ENCODE measurements around the gene TBX6. TPM values are rescaled to one million over a fixed set of nuclear protein-coding genes. Genes with fewer than 3 reads are reported as not detected.
A peak's percentile ranks its signal among the peaks of the same experiment; 100 is the strongest.

TBX6 gene
- total RNA-seq, 1 experiment from 2014 or later = 1.6 TPM

DNA sequence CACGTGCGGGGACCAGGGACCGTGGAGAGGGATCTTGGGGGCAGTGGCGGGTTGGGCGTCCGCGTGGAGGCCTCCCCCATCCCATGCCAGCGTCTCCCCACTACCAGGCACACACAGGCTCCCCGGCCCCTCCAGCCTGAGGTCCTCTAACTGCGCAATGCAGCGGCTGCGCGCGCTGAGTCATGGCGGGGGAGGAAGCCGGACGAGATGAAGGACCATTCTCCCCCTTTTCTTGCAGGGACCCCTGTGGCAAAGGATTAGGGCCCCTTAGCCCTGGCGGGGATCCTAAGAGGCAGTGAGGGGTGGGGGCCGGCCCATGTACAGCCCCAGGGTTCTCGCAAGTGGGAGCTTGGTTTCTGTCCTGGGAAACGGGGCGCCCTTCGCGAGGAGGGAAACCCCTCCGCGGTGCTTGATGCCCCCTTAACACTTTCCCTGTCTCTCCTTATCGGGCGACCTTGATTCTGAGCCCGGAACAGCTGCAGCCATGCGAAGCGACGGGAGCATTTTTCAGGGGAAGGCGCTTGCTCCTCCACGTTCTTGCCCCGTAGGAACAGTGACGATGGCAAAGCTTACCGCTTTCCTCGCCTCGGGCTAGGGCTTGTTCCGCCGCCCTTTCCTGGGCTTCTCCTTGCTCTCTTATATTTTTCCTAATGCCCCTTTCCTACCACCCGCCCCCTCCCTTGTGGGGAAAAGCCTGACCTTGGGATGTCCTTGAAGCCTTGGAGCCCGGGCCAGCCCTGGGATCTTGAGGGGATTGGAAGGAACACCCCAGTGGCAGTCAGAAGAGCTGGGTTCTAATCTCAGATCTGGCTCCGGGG, 25.6 kb downstream of the TBX6 start:
- Histone ChIP-seq H4K5ac (ENCODE audit: insufficient read length, low read depth, low read length) (no peak overlapping the region), H2BK12ac (ENCODE audit: insufficient read length, low read depth, low read length) (no peak overlapping the region), H3K4me1 (ENCODE audit: insufficient read depth, low read length) (no peaks in the 10 kb centered on the region; the same call in 1 of the 2 replicates), H3K56ac (ENCODE audit: insufficient read length, low read depth, low read length) (no peak overlapping the region), H4K8ac (replicated peaks; ENCODE audit: insufficient read length, low read depth, low read length) (no peak overlapping the region), H2AK5ac (ENCODE audit: insufficient read length, low read length) (no peak overlapping the region), H3K4me2 (ENCODE audit: insufficient read depth, insufficient read length, low read length) (peak overlapping the region; percentile 89), H3K9me3 (ENCODE audit: control insufficient read depth, low read depth, low read length) (no peaks in the 10 kb centered on the region), H2BK15ac (ENCODE audit: low read depth, low read length) (no peak overlapping the region), H3K18ac (ENCODE audit: insufficient read length, low read depth, low read length) (peak overlapping the region; percentile 68), H3K4ac (ENCODE audit: low read depth, low read length) (no peak overlapping the region), H4K91ac (ENCODE audit: insufficient read length, low read depth, low read length) (no peak overlapping the region), H3K14ac (ENCODE audit: insufficient read depth, low read length) (peak overlapping the region; percentile 88), H3K79me2 (ENCODE audit: insufficient read depth, low read length) (peaks cover 12% of the 10 kb centered on the region; the same call in 1 of the 2 replicates), H2AFZ (ENCODE audit: low read length) (no peak overlapping the region), H2BK5ac (ENCODE audit: insufficient read length, low read length) (no peak overlapping the region), H3K23me2 (ENCODE audit: insufficient read length, low read depth, low read length, poor library complexity, severe bottlenecking) (peaks cover 17% of the 10 kb centered on the region), H3T11ph (ENCODE audit: low read length) (no peak overlapping the region), H3K27me3 (ENCODE audit: insufficient read depth, low read length) (no peaks in the 10 kb centered on the region), H3K9ac (ENCODE audit: extremely low read depth, insufficient read length, low read length) (peak overlapping the region; percentile 81), H2BK20ac (ENCODE audit: low read depth, low read length, poor library complexity, severe bottlenecking) (no peak overlapping the region), H3K79me1 (ENCODE audit: insufficient read depth, low read depth, low read length, poor library complexity, severe bottlenecking) (peaks cover 7% of the 10 kb centered on the region), H4K20me1 (ENCODE audit: control insufficient read depth, insufficient read depth, insufficient read length) (no peaks in the 10 kb centered on the region), H3K23ac (ENCODE audit: insufficient read length, low read depth, low read length) (no peak overlapping the region), H3K27ac (ENCODE audit: insufficient read length, low read depth, low read length) (no peak overlapping the region), H2BK120ac (ENCODE audit: low read depth, low read length, poor library complexity, severe bottlenecking) (no peak overlapping the region)
- no peaks in the 10 kb centered on the region; a peak in 1 of 5 replicates for H3K9me3 Mint-ChIP-seq
- no CpG with 5 or more reads among the region's 44 CpGs for WGBS (ENCODE audit: extremely low coverage, insufficient read length, low lambda C conversion rate)
- H3K4me3 Mint-ChIP-seq = peak overlapping the region; percentile 88 to 94
- H3K27ac Mint-ChIP-seq = peak overlapping the region; percentile 88 to 99 (median 97); a peak in 5 of 7 replicates
- no peak for DNase-seq
- TF ChIP-seq, protein P1, sequence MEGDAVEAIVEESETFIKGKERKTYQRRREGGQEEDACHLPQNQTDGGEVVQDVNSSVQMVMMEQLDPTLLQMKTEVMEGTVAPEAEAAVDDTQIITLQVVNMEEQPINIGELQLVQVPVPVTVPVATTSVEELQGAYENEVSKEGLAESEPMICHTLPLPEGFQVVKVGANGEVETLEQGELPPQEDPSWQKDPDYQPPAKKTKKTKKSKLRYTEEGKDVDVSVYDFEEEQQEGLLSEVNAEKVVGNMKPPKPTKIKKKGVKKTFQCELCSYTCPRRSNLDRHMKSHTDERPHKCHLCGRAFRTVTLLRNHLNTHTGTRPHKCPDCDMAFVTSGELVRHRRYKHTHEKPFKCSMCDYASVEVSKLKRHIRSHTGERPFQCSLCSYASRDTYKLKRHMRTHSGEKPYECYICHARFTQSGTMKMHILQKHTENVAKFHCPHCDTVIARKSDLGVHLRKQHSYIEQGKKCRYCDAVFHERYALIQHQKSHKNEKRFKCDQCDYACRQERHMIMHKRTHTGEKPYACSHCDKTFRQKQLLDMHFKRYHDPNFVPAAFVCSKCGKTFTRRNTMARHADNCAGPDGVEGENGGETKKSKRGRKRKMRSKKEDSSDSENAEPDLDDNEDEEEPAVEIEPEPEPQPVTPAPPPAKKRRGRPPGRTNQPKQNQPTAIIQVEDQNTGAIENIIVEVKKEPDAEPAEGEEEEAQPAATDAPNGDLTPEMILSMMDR (conservative IDR thresholded peaks at IDR 0.05) = no peak
- peaks cover 19 to 31% of the 10 kb centered on the region in 2 experiments for H3K4me1 Mint-ChIP-seq
- H3K27me3 Mint-ChIP-seq (ENCODE audit: low read depth) = no peaks in the 10 kb centered on the region; the same call in 1 of the 2 replicates
- H3K36me3 Mint-ChIP-seq (ENCODE audit: insufficient read depth in 1 of 3, low read depth in 3 of 3) = peaks cover 41 to 51% (median 45%) of the 10 kb centered on the region in 3 experiments

Measured in H9 (cell line).